SK-N-MC (cell line): Measurements from ENCODE around the gene SLC9A9.

Source experiments
- EZH2 ChIP-seq: fragments of 200-600 bp; sonication (generic); IDR thresholded peaks from one replicate; pipeline ENCODE4 v1.6.1; 2017; ENCODE audit warnings: antibody characterized with exemption
- POLR2AphosphoS5 ChIP-seq: IDR thresholded peaks from 2 replicates; pipeline ENCODE4 v1.6.1; 2012; ENCODE audit warnings: mild to moderate bottlenecking, low read depth, low read length, borderline replicate concordance

DNA sequence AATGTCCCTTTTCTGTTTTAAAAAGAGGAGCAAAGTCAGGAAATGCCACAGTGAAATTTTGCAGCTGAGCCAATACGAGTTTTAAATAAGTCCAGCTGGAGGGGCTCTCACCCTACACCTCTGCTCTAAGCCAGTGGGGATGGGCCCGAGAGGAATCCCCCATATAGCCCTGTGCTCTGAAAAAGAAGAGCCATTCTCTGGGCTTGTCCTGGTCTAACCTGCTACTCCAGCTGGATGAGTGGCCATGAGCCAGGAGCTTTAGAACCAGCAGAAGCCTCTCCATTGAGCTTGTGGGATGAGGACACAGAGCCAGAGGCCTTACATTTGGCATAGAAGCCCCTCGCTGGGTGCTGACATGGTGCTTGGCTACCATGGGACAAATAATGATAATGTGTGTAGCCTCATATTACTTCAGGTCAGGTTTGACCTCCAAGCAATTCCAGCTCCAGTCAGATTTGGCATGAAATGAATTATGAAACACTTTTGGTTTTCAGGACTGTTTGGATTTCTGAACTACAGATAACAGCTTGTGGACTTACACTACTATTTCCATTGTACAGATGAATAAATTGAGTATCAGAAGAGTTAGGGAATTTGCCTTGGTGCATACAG is 556.3 kb downstream of the SLC9A9 start:
- no peak for TF ChIP-seq EZH2
- no peak for TF ChIP-seq POLR2AphosphoS5
